Measurements from ENCODE around the gene PRG3. TPM values are rescaled to one million over a fixed set of nuclear protein-coding genes. Genes with fewer than 3 reads are reported as not detected.

PRG3 gene
- total and polyA plus RNA-seq, 9 of the 15 experiments (the other 6 are each of a cell fraction or from before 2014, with no cell fraction given), result 0.18 to 0.55 (median 0.38) TPM; not detected in 6

GRCh38 chr11:57349491-57350274 is 31.3 kb downstream of the PRG3 start:
- no peaks in the 10 kb centered on the region for H3K9me1 ChIP-seq (ENCODE audit: control insufficient read depth, insufficient read depth, low read length)
- H3K4me3 ChIP-seq, result no peak overlapping the region
- peak; percentile 75 for FAIRE-seq
- intact Hi-C loops (cut with micrococcal nuclease) (loop anchor here (5.0 to 10.0 kb wide), 2 partner anchors 445 to 1163 kb away; no protein-coding TSS in a partner anchor), in situ Hi-C loops (cut with MboI) (loop anchor here (10.0 kb wide), 2 partner anchors 175 to 1165 kb away; no protein-coding TSS in a partner anchor)
- 13% methylated on average over 23 of the region's 31 CpGs for WGBS (ENCODE audit: insufficient coverage, low coverage, missing lambda C conversion rate)
- ATAC-seq, result peak; percentile 84
- H4K20me1 ChIP-seq (replicated peaks; ENCODE audit: control insufficient read depth, insufficient read depth, low read length), result no peaks in the 10 kb centered on the region
- peak overlapping the region; percentile 88 for H2AFZ ChIP-seq (ENCODE audit: low read depth, low read length)
- no peaks in the 10 kb centered on the region for H3K27me3 ChIP-seq (ENCODE audit: control insufficient read depth in 2 of 2, insufficient read depth in 2 of 2, low read length in 2 of 2)
- peak overlapping the region; percentile 50 for H3K4me2 ChIP-seq (ENCODE audit: insufficient read depth, low read length)
- no peaks in the 10 kb centered on the region for H3K79me2 ChIP-seq (ENCODE audit: control insufficient read depth, insufficient read depth, low read length)
- H3K4me1 ChIP-seq (replicated peaks in 1 of 2; ENCODE audit: control insufficient read depth in 2 of 2, insufficient read depth in 2 of 2, low read length in 2 of 2), result peaks cover 23 to 27% of the 10 kb centered on the region in 2 experiments
- 0 out of 2 replicates have a peak, but pooled peaks cover 4% of the 10 kb centered on the region for H3K9me3 ChIP-seq (replicated peaks; ENCODE audit: control insufficient read depth, insufficient read depth, low read depth, low read length)
- no peaks in the 10 kb centered on the region for H3K36me3 ChIP-seq (ENCODE audit: control insufficient read depth, insufficient read depth, low read length)
- CTCF ChIA-PET (ENCODE audit: low intra/inter-chr PET ratio), result interaction anchor here (0.6 to 0.7 kb wide), 3 partner anchors 109 to 1832 kb away, joined by 3 read pairs; no protein-coding TSS in a partner anchor
- BruUV-seq (replicated peaks), result no TSS peak
- POLR2A ChIA-PET, result interaction anchor here (0.7 kb wide), 1 partner anchor 14 kb away, joined by 3 read pairs; the partner anchor contains the start of gene SSRP1
- DNase-seq (ENCODE audit: extremely low read depth in 1 of 4, low spot score in 3 of 4), result peak; percentile 79 to 88 (median 86)
- H3K9ac ChIP-seq (ENCODE audit: insufficient read depth in 1 of 2, low read depth in 2 of 2, low read length in 2 of 2), result peak overlapping the region in 1 of 2 experiments; percentile 72; a peak in 1 of 4 replicates
- H3K27ac ChIP-seq (ENCODE audit: extremely low read depth, low read depth, low read length), result no peak overlapping the region
- peak; percentile 59 for TF ChIP-seq EGR1 (conservative IDR thresholded peaks at IDR 0.05)
- TF ChIP-seq PRDM10 (IDR thresholded peaks at IDR 0.05; ENCODE audit: partially characterized antibody), result peak; percentile 19
- TF ChIP-seq HSF4 (CRISPR knock-in tag; IDR thresholded peaks at IDR 0.05; ENCODE audit: borderline replicate concordance), result no peak
- TF ChIP-seq NR2C1 (IDR thresholded peaks at IDR 0.05), result no peak
- TF ChIP-seq NR2C1 (tag; IDR thresholded peaks at IDR 0.05), result peak; percentile 24; the same call in 1 of the 2 replicates
- 0 out of 2 replicates have a peak, but pooled peaks have one; percentile 39 for TF ChIP-seq NR2C2 (CRISPR knock-in tag; IDR thresholded peaks at IDR 0.05)
- TF ChIP-seq NR2C2 (tag; IDR thresholded peaks at IDR 0.05), result peak; percentile 47; the same call in 1 of the 2 replicates
- TF ChIP-seq HDAC8 (tag; IDR thresholded peaks at IDR 0.05), result no peak
- TF ChIP-seq SMAD1 (IDR thresholded peaks at IDR 0.05; ENCODE audit: low read depth, low read length, partially characterized antibody), result no peak
- no peak for TF ChIP-seq ELF2 (CRISPR knock-in tag; IDR thresholded peaks at IDR 0.05)
- TF ChIP-seq XRCC5 (IDR thresholded peaks at IDR 0.05; ENCODE audit: low read depth, low read length), result peak; percentile 68; the same call in 1 of the 2 replicates
- no peak for TF ChIP-seq TBL1XR1 (IDR thresholded peaks at IDR 0.05; ENCODE audit: low read length in 2 of 2)
- TF ChIP-seq ZBTB1 (CRISPR knock-in tag; IDR thresholded peaks at IDR 0.05; ENCODE audit: borderline replicate concordance, low read depth), result 0 out of 2 replicates have a peak, but pooled peaks have one; percentile 34
- TF ChIP-seq CREB1 (IDR thresholded peaks at IDR 0.05), result no peak
- TF ChIP-seq CREB1 (CRISPR knock-in tag; IDR thresholded peaks at IDR 0.05), result no peak
- TF ChIP-seq MAZ (CRISPR knock-in tag; conservative IDR thresholded peaks at IDR 0.05 in 1 of 2, IDR thresholded peaks at IDR 0.05 in 1 of 2), result 0 out of 4 replicates have a peak, but pooled peaks of 1 of the 2 experiments have one; percentile 21
- no peak for TF ChIP-seq MCM2 (IDR thresholded peaks at IDR 0.05; ENCODE audit: low read depth)
- TF ChIP-seq ZNF589 (CRISPR knock-in tag; IDR thresholded peaks at IDR 0.05; ENCODE audit: low read depth), result no peak

Measured in K562 (cell line).